Central memory CD8-positive, alpha-beta T cell (primary cell): ENCODE data around the gene NEK5.
"Not testable (repeated sequence)": the region's sequence is repeated elsewhere in the genome, so short reads cannot be mapped to it uniquely, and the experiment has no call there.

ENCODE experiments used
- ATAC-seq: fragments of 150-1000 bp; cut with Tn5 transposase; replicated peaks from 2 replicates; pipeline ENCODE4 v1.10.0; 2022; ENCODE audit warnings: mild to moderate bottlenecking, moderate FRiP score, moderate number of reproducible peaks; ENCODE audit not compliant: poor library complexity, severe bottlenecking; ENCODE audit errors: extremely low read depth
- DNase-seq, 2 donors: peaks; one replicate each; pipeline ENCODE4 v3.0.0; 2021; ENCODE audit warnings: low spot score in 2 of 2
- H3K27ac Mint-ChIP-seq: one replicate; pipeline ENCODE4 v1.8.0; 2022; ENCODE audit warnings: low read depth, mild to moderate bottlenecking, moderate library complexity, mixed read lengths
- H3K27me3 Mint-ChIP-seq: one replicate; pipeline ENCODE4 v1.8.0; 2022; ENCODE audit warnings: mixed read lengths
- H3K36me3 Mint-ChIP-seq: one replicate; pipeline ENCODE4 v1.8.0; 2022; ENCODE audit warnings: mild to moderate bottlenecking, moderate library complexity, mixed read lengths; ENCODE audit not compliant: insufficient read depth
- H3K4me1 Mint-ChIP-seq: one replicate; pipeline ENCODE4 v1.8.0; 2022; ENCODE audit warnings: mixed read lengths
- H3K4me3 Mint-ChIP-seq: one replicate; pipeline ENCODE4 v1.8.0; 2022; ENCODE audit warnings: mild to moderate bottlenecking, moderate library complexity, mixed read lengths
- H3K9me3 Mint-ChIP-seq: one replicate; pipeline ENCODE4 v1.8.0; 2022; ENCODE audit warnings: mixed read lengths

Gene NEK5

GRCh38 chr13:52091473-52091872 lies 37.4 kb downstream of the NEK5 start:
- Mint-ChIP-seq H3K9me3 (no peaks in the 10 kb centered on the region), H3K4me3 (no peak overlapping the region), H3K27me3 (peaks cover 61% of the 10 kb centered on the region), H3K4me1 (no peaks in the 10 kb centered on the region), H3K36me3 (peaks cover 2% of the 10 kb centered on the region), H3K27ac (no peak overlapping the region)
- ATAC-seq (no peak), DNase-seq (no peak)

DNA sequence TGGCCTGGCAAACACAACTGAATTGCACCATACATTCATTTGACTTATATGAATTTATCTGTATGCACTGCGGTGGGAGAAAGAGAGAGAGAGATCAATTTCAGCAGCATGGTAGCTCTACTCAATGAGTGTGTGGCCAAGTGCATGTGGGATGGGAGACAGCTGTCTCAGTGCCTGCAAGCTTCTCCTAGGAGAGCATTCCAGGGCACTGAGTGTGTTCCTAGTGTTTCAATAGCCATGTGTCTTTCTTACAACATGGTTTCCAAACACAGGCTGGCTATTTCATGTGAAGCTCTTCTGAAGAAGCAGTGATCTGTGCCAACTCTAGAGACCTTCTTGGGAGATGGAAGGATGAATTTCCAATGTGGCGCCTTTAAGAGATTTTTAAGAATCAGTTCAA lies 43.5 kb downstream of the NEK5 start:
- no peak for DNase-seq
- Mint-ChIP-seq H3K36me3 (peaks cover 2% of the 10 kb centered on the region), H3K9me3 (no peaks in the 10 kb centered on the region), H3K27me3 (peaks cover 36% of the 10 kb centered on the region), H3K4me3 (no peak overlapping the region), H3K27ac (no peak overlapping the region), H3K4me1 (no peaks in the 10 kb centered on the region)
- ATAC-seq, result no peak

- not testable (repeated sequence) for H3K4me1 Mint-ChIP-seq, H3K27ac Mint-ChIP-seq, ATAC-seq, H3K36me3 Mint-ChIP-seq, H3K4me3 Mint-ChIP-seq, H3K9me3 Mint-ChIP-seq, DNase-seq
- peaks cover 31% of the 10 kb centered on the region for H3K27me3 Mint-ChIP-seq
Observed at GRCh38 chr13:52084981-52085380, 43.9 kb downstream of the NEK5 start.

- Mint-ChIP-seq H3K4me3 (no peak overlapping the region), H3K4me1 (no peaks in the 10 kb centered on the region), H3K27ac (no peak overlapping the region), H3K27me3 (peaks cover 13% of the 10 kb centered on the region), H3K9me3 (no peaks in the 10 kb centered on the region), H3K36me3 (no peaks in the 10 kb centered on the region)
- no peak for DNase-seq
- ATAC-seq, result no peak
Observed at GRCh38 chr13:52082601-52083000, 46.3 kb downstream of the NEK5 start.

- not testable (repeated sequence) for H3K9me3 Mint-ChIP-seq, DNase-seq, H3K4me1 Mint-ChIP-seq, ATAC-seq, H3K4me3 Mint-ChIP-seq, H3K27ac Mint-ChIP-seq, H3K36me3 Mint-ChIP-seq
- peaks cover 23% of the 10 kb centered on the region for H3K27me3 Mint-ChIP-seq
Observed at GRCh38 chr13:52079891-52080290, 49.0 kb downstream of the NEK5 start.

GRCh38 chr13:52070929-52071523 lies 57.8 kb downstream of the NEK5 start:
- peaks cover 59% of the 10 kb centered on the region for H3K27me3 Mint-ChIP-seq
- no peaks in the 10 kb centered on the region for H3K36me3 Mint-ChIP-seq
- no peaks in the 10 kb centered on the region for H3K9me3 Mint-ChIP-seq
- H3K4me1 Mint-ChIP-seq, result no peaks in the 10 kb centered on the region
- no peak overlapping the region for H3K4me3 Mint-ChIP-seq
- H3K27ac Mint-ChIP-seq, result no peak overlapping the region
- no peak for DNase-seq
- ATAC-seq, result no peak

GRCh38 chr13:52067237-52067636 lies 61.6 kb downstream of the NEK5 start:
- DNase-seq, result no peak
- H3K27ac Mint-ChIP-seq, result no peak overlapping the region
- no peaks in the 10 kb centered on the region for H3K36me3 Mint-ChIP-seq
- ATAC-seq, result no peak
- H3K27me3 Mint-ChIP-seq, result peaks cover 36% of the 10 kb centered on the region
- H3K4me3 Mint-ChIP-seq, result no peak overlapping the region
- H3K9me3 Mint-ChIP-seq, result no peaks in the 10 kb centered on the region
- H3K4me1 Mint-ChIP-seq, result no peaks in the 10 kb centered on the region

DNA sequence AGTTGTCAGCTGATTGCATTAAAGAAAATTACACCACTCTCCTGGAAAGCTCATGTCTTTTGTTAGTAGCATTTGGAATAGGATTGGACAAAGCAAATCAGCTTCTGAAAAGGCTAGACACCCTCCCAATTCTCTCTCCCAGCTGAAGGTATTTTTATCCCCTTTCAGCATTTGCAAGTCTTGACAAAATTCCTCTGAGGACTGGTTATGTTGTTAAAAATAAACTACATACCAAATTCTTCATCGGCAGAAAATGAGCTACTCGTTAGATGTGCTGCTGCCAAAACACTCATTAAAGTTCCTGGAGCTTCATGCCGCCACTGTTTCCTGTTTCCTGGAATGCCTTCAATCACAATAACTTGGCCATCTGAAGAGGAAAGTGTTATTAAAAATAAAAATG lies 67.3 kb downstream of the NEK5 start:
- Mint-ChIP-seq H3K27me3 (no peaks in the 10 kb centered on the region), H3K36me3 (no peaks in the 10 kb centered on the region), H3K27ac (no peak overlapping the region), H3K9me3 (no peaks in the 10 kb centered on the region), H3K4me1 (no peaks in the 10 kb centered on the region), H3K4me3 (no peak overlapping the region)
- no peak for ATAC-seq
- no peak for DNase-seq

DNA sequence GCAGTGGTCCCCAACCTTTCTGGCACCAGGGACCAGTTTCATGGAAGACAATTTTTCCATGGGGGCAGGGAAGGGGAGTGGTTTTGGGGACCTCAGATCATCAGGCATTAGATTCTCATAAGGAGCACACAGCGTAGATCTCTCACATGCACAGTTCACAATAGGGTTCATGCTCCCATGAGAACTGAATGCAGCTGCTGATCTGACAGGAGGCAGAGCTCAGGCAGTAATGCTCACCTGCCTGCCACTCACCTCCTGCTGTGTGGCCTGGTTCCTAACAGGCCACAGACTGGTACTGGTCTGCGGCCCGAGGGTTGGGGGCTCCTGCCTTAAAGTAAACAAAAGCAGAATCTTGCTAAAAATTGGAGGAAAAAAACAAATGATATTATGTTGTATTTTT lies 67.8 kb downstream of the NEK5 start:
- not testable (repeated sequence) for ATAC-seq, H3K4me1 Mint-ChIP-seq, H3K4me3 Mint-ChIP-seq, H3K36me3 Mint-ChIP-seq, DNase-seq, H3K27me3 Mint-ChIP-seq, H3K9me3 Mint-ChIP-seq, H3K27ac Mint-ChIP-seq

- ATAC-seq, result no peak
- Mint-ChIP-seq H3K36me3 (no peaks in the 10 kb centered on the region), H3K4me3 (no peak overlapping the region), H3K9me3 (peaks cover 5% of the 10 kb centered on the region), H3K4me1 (no peaks in the 10 kb centered on the region), H3K27ac (no peak overlapping the region), H3K27me3 (no peaks in the 10 kb centered on the region)
- DNase-seq, result no peak
Observed at GRCh38 chr13:52053460-52053859, 75.4 kb downstream of the NEK5 start.

DNA sequence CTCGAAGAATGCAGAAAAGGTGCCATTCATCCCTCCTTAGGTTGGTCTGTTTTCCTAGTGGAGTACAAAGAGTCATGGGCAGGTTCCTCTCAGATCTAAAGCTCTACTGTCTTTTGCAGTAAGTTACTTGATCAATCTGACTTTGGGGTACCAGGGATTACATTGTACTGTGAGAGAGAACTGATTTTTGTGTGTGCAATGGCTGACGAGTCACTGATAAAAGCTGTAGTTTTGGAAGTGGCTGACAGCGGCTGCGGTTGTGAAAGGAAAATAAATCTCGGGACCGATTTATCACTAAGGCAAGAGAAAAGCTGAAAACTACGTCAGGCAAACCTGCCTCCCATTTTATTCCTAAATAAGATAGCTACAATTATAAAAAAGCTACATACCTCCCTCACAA lies 77.5 kb downstream of the NEK5 start:
- Mint-ChIP-seq H3K4me3 (no peak overlapping the region), H3K4me1 (no peaks in the 10 kb centered on the region), H3K36me3 (no peaks in the 10 kb centered on the region), H3K27ac (no peak overlapping the region), H3K27me3 (no peaks in the 10 kb centered on the region), H3K9me3 (peaks cover 5% of the 10 kb centered on the region)
- DNase-seq (no peak), ATAC-seq (no peak)

DNA sequence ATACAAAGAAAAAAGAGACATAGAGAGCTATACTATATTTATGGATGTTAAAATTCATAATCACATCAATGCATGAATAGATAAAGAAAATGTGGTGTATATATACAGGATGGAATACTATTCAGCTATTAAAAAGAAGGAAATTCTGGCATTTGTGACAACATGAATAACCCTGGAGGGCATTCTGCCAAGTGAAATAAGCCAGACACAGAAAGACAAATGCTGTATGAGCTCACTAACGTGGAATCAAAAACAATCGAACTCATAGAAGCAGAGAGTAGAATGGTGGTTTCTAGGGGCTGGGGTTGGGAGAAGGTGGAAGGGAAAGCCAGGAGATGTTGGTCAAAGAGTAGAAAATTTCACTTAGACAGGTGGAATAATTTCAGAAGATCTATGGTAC lies 80.4 kb downstream of the NEK5 start:
- peaks cover 6% of the 10 kb centered on the region for H3K9me3 Mint-ChIP-seq
- DNase-seq (no peak), ATAC-seq (no peak)
- H3K27ac Mint-ChIP-seq, result no peak overlapping the region
- no peaks in the 10 kb centered on the region for H3K36me3 Mint-ChIP-seq
- no peak overlapping the region for H3K4me3 Mint-ChIP-seq
- H3K27me3 Mint-ChIP-seq, result no peaks in the 10 kb centered on the region
- H3K4me1 Mint-ChIP-seq, result no peaks in the 10 kb centered on the region

DNA sequence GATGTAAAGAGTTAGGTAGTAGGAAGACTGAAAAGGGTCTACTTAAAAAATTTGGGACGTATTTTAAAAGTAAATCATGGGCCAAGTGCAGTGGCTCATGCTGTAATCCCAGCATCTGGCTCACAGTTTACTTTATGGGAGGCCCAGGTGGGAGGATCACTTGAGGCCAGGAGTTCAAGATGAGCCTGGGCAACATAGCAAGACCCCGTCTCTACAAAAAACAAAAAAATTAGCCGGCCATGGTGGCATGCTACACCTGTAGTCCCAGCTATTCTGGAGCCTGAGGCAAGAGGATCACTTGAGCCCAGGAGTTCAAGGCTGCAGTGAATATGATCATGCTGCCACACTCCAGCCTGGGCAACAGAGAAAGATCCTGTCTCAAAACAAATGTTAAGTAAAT lies 81.4 kb downstream of the NEK5 start:
- no peak overlapping the region for H3K27ac Mint-ChIP-seq
- H3K36me3 Mint-ChIP-seq, result no peaks in the 10 kb centered on the region
- no peak overlapping the region for H3K4me3 Mint-ChIP-seq
- DNase-seq (no peak), ATAC-seq (no peak)
- no peaks in the 10 kb centered on the region for H3K27me3 Mint-ChIP-seq
- H3K9me3 Mint-ChIP-seq, result peaks cover 6% of the 10 kb centered on the region
- no peaks in the 10 kb centered on the region for H3K4me1 Mint-ChIP-seq

DNA sequence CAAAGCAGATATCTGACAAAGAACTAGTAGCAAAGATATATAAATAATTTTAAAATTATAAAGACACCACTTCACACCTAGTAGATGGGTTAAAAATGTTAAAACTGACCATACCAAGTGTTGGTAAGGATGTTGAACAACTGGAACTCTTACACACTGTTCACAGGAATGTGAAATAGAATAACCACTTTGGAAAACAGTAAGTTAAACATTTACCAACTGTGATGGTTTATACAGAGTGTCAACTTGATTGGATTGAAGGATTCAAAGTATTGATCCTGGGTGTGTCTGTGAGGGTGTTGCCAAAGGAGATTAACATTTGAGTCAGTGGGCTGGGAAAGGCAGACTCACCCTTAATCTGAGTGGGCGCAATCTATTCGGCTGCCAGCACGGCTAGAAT lies 85.2 kb downstream of the NEK5 start:
- H3K4me1 Mint-ChIP-seq, result no peaks in the 10 kb centered on the region

More for the DNA sequence above, 85.2 kb downstream of the NEK5 start:
- peaks cover 6% of the 10 kb centered on the region for H3K9me3 Mint-ChIP-seq
- DNase-seq (no peak), ATAC-seq (no peak)
- no peak overlapping the region for H3K27ac Mint-ChIP-seq
- peaks cover 2% of the 10 kb centered on the region for H3K36me3 Mint-ChIP-seq
- no peaks in the 10 kb centered on the region for H3K27me3 Mint-ChIP-seq
- no peak overlapping the region for H3K4me3 Mint-ChIP-seq
